ENCODE measurements around the gene SORCS1. TPM values are rescaled to one million over a fixed set of nuclear protein-coding genes. Genes with fewer than 3 reads are reported as not detected.
"Not testable (repeated sequence)": the region's sequence is repeated elsewhere in the genome, so short reads cannot be mapped to it uniquely, and the experiment has no call there.

The SORCS1 gene
- total RNA-seq, 1 donor from 2014 or later = 16.7 TPM

DNA sequence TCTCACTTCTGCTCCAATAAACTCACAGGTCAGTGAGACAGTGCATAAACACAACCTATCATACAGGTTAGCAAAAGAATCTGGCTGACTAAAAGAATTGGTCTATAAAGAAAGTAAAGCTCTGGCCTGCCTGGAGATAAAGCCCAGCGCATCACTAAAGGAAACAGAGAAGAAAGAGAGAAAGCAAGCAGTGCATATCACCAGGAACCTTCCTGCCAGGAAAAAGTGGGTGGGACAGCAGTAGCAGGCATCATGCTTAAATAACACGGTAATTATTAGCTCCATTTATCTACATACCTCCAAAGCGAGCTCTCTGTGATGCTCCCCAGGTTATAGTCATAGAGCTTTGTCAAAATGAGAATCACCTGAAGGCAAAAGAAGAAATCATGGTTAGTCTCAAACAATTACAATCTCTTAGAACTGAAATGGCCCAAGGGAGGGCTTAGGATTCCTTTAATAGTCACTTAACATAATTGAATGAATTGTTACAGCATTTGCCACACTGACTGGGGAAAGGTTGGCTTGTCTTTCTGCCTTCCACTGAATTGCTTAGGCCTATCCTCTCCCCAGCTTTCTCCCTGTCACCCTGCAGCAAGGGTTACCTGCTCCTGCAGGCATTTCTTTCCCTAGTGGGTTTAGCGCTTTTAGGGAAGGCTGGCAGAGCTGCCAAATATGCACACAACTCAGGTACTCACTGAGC lies 208.1 kb downstream of the SORCS1 start:
- FAIRE-seq = no peak
- DNase-seq (ENCODE audit: low spot score in 2 of 2) = no peak

DNA sequence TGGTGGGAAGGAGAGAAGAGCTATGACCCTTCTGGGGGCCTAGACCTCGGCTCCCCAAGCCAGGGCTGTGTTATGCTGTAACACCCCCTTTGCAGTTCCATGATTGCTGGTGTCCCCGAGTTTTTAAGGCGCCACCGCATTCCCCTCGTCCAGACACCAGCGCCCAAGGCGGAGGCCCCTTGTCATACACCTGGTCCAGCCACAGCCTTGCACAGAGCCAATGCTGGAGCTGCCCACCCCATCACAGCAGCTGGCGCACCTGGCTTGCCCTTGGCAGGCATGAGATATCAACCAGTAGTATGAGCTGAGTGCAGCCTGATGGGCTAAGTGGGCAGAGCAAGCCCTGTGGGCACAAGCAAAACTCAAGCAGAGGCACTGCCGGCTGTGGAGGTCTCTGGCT lies 209.4 kb downstream of the SORCS1 start:
- FAIRE-seq = no peak

DNA sequence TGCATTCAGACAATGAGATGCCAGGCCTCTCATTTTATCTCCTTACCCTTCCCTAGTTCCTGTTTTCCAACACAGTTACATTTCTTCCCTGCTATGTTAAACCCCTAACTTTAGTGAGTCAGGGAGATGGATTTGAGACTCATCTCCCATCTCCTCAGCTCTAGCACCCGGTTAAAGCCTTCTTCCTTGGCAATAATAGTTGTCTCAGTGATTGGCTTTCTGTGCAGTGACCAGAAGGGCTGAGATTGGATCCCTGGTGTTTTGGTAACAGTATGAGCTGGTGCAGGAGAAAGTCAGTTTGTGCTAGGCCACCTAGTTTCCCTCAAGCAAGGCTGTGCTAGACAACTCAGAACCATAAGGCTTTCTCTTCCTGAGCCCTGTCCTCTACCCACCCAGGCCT lies 212.5 kb downstream of the SORCS1 start:
- FAIRE-seq (no peak), DNase-seq (ENCODE audit: low spot score in 2 of 2) (no peak)

More for the DNA sequence above, 209.4 kb downstream of the SORCS1 start:
- no peak for DNase-seq (ENCODE audit: low spot score in 2 of 2)

DNA sequence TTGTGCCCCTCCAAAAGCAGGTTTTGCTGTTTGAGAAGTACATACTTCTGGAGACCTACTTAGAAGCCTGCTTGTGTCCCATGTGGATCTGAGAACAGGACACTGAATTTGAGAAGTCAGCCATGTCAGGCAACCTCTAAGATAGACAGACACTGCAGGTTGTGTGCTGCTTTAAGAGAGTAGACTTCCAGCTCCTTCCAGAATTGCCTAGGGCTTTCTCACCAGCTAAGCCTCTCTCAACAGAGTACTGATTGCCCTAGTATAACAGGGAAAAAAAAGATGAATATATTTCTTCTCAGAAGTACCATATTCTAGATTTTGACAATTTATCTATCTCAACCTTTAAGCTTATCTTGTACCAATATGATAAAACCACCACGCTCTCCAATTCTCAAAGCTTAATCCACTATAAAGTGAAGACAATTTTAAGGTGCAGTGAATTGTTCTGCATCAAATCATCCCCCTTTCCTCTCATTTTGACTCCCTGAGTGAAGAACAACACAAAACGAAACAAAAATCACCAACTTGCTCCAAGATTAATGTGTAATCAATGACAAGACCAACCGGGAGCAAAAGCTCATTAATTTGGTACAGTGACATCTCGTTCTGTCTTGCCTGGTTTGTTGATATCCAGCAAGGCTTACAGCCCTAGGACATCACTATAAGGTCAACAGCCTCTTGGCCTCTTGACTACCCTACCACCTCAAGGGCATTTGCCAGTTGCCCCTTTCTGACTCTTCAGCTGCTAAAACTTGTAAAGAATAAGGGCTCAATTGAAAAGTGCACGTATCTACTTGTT lies 214.6 kb downstream of the SORCS1 start:
- FAIRE-seq = no peak

DNA sequence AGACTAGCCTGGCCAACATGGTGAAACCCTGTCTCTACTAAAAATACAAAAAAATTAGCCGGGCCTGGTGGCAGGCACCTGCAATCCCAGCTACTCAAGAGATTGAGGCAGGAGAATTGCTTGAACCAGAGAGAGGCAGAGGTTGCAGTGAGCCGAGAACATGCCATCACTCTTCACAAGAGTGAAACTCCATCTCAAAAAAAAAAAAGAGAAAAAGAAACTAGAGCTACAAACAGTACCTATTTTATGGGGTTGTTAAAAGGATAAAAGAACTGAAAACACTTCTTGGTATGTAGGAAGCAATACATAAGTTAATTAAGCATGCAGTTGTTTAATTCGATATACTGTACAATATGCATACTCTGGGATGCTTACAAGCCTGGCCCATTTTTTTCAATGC lies 216.9 kb downstream of the SORCS1 start:
- DNase-seq (ENCODE audit: low spot score in 2 of 2) (no peak), FAIRE-seq (no peak)

More for the DNA sequence above, 214.6 kb downstream of the SORCS1 start:
- DNase-seq (ENCODE audit: low spot score in 2 of 2) = no peak

DNA sequence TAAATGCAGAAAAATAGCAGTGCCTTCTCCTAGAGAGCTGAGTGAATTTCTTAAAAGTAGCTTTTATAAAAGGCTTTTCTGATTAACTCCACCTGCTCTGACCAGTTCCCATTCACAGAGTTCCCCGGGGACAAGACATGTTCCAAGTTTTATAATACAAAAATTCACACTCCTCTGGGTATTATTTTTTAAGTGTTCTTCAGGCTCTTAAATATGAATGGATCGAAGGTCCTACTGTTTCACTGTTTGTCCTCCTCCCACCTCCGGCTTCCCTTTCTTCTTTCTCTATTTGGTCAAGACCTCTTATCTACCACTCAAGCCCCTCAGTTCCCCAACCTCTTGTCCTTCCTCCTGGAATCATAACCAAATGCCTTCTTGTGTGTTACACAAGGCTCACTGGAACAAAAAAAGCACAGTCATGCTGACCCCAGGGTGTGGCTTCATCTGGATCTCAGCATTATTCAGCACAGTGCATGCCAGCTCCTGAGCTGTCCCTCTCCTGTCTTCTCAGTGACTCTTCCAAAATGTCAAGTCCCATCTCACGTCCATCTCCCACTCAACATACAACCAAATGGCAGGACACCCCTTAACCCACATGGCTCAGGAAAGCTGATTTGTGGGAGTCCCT lies 222.4 kb downstream of the SORCS1 start:
- DNase-seq (ENCODE audit: low spot score in 2 of 2) (no peak), FAIRE-seq (no peak)

DNA sequence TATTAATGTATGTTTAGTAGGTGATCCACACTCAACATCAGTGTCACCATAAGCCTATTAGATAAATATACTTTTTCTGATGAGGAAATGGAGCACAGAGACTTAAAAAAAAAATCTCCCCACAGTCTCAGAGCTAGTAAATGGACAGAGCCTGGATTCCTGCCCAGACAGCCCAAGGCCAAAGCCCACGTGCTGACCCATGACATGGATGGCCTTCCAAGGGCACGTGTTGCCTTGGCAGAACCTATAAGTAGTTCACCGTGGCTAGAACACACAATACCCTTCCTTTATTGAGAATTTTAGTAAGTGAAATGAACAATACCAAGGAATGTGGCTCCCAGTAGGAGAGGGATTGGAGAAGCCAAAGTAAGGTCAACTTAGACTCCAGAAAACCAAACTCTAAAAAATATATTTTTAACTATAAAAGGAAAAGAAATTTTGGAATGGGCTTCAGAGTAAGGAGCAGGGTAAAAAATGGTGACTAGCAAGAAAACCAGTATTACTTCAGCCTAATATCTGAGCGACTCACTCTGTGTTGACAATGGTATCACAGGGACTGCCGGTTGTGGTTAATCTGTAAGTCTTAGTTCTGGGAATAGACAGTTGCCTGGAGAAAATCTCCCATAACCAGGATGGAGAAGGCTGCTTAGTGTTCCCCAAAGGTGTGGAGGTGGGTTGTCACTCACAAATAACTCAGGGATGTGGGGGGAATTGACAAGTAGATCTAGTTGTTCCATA lies 223.0 kb downstream of the SORCS1 start:
- DNase-seq (ENCODE audit: low spot score in 2 of 2) (no peak), FAIRE-seq (no peak)

DNA sequence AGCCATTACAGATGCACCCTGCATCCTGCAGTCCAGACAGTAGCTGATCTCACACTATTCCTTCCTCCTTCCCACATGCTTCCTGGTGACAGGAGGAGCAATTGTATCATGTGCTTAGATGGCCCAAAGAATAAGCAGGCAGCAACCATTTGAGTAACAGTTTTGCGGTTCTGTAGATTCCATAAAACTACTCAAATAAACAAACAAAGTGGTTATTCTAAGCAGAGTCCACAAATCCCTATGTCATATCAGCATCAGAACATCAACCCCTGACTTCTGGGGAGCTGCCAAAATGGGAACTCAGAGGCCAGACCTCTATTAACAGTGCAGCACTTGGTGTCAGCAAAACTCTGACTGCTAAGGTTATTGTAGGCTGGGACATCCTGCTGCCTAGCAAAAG lies 226.0 kb downstream of the SORCS1 start:
- no peak for FAIRE-seq
- no peak for DNase-seq (ENCODE audit: low spot score in 2 of 2)

DNA sequence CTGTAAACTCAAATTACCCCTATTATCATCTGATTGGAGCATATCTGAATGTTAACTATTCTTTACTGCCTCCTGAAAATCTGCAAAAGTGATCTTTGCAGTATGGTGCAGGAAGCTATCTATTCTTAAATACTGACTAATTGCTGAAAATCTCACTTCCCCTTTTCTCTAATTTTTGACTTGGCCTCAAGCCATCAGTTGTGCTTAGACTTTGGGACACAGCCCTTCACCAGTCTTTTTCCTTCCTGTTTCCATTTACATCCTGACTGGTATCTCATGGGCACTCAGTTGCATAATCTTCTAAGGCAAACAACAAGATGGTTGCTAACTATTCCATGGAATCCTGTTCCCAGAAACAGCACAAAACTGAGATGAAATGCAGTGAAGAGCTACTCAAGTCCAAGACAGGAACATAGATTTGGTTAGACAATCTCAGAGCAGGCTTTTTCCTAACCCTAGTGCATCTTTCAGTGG lies 228.5 kb downstream of the SORCS1 start:
- FAIRE-seq = no peak
- DNase-seq (ENCODE audit: low spot score in 2 of 2) = no peak

DNA sequence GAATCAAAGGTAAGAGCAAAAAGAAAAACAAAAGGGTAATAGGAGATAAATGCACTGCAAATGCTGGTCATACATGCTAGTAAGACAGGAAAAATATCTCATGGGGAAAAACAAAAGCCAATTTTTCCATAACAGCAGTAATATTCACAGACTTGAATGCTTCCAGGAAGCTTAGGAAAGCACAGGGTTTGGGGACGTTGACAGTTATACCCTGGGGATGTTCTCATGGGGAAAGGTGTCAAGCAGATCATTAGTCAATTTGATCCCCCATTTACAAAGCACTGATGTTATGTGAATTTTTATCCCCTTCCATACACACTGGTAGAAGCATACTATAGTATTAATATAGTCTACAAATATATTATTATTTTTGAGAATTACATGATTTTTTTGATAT lies 232.7 kb downstream of the SORCS1 start:
- DNase-seq (ENCODE audit: low spot score in 2 of 2) = no peak
- no peak for FAIRE-seq

DNA sequence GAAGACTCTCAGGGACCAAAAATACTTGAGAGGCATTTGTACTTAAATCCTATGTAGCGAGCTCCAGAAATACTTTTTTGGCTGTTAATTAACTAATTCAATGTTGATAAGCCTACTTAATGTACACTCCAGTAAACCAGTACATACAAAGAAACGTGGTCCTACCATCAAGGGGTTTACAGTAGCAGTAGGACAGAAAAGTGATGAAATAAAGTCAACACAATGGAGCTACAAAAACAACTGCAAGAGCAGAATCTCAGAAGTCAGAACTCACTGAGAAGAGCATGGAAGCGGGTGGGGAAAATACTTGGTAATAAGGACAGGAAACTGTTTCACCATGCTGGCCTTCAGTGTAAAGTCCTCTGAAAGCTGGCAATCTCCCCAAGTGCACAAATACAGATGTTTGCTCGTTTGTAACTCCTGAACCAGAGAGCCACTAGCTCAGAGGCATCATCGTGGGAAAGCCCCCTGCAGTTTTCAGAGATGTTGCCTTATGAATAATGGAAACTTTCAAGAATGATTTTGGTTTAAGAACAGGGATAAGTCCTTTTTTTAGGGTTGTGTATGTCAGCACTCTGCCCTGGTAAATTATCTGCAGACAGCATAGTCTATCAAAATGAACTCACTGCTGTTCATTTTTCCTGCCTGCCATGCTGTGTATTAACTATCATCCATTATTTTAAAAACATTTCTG lies 233.2 kb downstream of the SORCS1 start:
- DNase-seq (ENCODE audit: low spot score in 2 of 2) = no peak
- no peak for FAIRE-seq

DNA sequence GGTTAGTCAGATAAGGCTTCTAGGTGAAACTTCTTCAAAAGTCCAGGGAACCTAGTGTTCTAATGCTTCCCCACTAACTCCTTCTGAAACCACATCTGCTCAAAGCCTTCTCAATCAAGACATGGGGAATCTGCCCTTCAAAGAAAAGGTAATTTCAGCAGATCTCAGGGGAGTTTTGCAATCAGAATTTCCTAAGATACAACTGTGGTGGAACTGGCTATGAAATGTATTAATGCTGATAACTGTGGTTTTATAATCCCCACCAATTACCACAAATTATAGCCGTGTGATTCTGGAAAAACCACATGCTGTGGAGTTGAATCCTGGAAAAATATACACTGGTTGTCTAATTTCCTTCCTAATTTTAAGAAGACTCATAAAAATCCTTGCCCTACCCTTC lies 233.8 kb downstream of the SORCS1 start:
- DNase-seq (ENCODE audit: low spot score in 2 of 2) = no peak
- no peak for FAIRE-seq

DNA sequence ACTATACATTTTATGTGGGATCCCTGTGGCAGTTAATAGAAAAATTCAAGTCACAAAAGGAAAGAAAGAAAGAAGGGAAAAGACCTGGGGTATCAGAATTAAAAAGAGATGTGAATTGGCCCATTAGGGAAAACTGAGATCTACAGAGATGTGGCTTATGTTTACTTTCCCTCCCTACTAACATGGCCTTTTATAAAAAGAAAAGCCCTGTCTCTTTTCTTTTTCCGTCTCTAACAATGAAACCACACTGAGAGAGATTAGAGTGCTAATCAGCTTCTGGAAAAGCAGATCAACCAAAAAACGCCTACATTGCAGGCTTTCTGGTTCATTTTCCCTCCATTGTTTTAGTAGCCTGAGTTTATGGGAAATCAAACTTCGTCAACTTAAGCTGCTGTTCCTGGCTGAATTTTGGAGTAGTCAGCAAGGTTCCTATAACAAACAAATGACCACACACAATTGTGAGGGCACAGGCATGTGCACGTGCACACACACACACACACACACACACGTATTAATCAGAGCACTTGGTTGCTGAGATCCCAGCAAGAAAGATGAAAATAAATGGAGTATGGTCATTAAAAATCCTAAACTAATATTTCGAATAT lies 235.1 kb downstream of the SORCS1 start:
- DNase-seq (ENCODE audit: low spot score in 2 of 2) (no peak), FAIRE-seq (no peak)

DNA sequence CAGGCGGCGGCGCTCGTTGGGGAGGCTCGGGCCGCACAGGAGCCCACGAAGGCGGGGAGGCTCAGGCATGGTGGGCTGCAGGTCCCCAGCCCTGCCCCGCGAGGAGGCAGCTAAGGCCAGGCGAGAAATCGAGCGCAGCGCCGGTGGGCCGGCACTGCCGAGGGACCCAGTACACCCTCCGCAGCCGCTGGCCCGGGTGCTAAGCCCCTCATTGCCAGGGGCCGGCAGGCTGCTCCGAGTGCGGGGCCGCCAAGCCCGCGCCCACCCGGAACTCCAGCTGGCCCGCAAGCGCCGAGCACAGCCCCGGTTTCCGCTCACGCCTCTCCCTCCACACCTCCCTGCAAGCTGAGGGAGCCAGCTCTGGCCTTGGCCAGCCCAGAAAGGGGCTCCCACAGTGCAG lies 236.4 kb downstream of the SORCS1 start:
- DNase-seq (ENCODE audit: low spot score in 2 of 2); FAIRE-seq: not testable (repeated sequence)

DNA sequence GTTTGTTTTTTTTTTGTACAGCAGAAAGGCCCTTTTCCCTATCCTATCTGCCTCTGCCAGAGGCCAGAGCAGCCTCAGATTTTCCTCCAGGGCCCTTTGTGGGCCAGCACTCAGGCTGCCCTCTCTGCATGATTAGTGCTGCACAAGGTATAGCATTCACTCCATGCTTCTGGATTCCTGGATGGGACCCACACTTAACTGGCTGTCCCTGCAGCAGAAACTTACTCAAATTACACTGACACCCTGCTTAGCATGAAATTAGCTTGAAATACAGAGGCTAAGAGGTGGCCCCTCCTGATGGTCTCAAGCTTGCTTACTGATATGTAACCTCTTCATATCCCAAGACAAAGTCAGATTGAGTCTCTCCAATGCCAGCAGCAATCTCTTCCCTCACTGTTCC lies 239.3 kb downstream of the SORCS1 start:
- no peak for DNase-seq (ENCODE audit: low spot score in 2 of 2)
- no peak for FAIRE-seq

DNA sequence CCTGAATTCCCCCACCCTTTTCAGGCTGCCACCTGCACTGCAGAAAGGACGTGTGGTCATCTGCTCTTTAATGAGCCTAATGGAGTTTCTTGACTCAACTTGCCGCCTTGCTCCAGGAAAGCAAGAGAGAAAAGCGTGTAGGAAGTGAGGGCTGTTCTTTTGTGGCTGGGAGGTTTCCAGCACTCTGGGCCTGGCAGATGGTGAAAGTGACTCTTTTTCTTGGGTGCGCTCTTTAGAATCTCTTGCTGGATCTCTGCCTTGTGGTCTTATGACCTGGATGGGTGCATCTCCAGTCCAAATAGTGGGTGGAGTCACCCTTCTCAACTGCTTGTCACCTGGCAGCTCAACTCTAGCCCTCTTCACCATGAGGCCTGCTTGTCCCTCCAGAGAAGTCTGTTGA lies 244.0 kb downstream of the SORCS1 start:
- DNase-seq (ENCODE audit: low spot score in 2 of 2) (no peak), FAIRE-seq (no peak)

DNA sequence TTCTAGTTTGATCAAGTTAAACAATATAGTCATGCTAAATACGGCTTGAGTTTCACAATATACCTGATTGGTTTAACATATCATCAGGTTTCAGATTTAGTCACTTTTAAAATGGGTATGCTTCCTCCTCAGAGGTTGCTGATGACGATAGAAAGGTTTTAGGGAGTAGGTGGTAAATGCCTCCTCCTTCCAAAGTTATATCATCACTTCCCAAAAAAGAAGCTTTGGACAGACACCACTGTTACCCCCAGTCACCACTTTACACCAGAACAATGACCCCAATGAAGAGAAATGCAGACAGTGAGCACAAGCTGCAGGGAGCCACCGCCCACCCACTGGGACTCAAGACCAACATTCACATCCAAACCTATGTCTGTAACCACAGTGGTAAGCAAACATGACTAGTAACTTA lies 244.6 kb downstream of the SORCS1 start:
- no peak for DNase-seq (ENCODE audit: low spot score in 2 of 2)
- FAIRE-seq = no peak

DNA sequence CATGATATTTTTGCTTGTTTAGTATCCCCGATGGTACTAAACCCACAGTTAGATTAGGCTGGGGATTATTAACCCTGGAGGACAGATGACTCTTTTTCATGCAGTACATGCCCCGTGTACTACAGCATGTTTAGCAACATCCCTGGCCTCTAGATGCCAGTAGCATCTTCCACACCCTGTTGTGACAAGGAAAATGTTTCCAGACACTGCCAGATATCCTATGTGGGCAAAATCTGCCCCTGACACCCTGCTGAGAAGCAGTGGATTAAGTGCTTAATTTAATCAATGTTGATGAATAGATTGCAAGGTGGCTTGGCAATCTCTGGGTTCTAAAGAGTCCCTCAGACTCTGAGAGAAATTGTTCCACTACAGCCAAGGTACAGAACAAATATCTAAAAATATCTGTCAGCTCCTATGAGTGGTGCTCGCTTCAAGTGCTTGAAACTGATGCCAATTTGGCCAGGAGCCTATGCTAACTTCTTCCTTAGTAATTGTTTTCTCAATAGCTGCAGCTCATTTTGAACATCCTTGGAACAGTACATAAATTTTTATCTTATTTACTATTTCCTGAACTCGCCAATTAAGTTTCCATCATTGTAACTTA lies 247.0 kb downstream of the SORCS1 start:
- DNase-seq (ENCODE audit: low spot score in 2 of 2) (no peak), FAIRE-seq (no peak)

DNA sequence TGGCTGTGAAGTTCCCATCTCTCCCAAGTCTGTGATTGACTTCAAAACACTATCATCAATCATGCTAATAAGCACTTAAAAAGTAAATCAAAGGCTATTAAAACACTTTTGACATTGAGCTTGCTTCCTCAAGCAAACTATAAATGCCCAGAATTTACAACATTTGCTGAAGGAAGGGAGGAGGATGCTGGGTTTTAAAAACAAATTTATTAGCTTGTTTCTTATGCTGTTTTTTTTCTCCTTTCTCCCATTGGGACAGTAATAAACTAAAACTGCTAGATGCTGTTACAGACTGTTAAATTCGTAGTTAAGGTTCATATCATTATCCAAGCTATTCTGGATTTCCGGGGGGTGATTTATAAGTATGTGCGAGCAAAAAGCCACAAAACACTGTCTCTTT lies 250.5 kb downstream of the SORCS1 start:
- no peak for DNase-seq (ENCODE audit: low spot score in 2 of 2)

More for the DNA sequence above, 250.5 kb downstream of the SORCS1 start:
- FAIRE-seq = no peak
